HepG2 (cell line): Measurements from ENCODE around the gene HPS1.

ENCODE experiments used
- AHR ChIP-seq: IDR thresholded peaks from 2 replicates; pipeline ENCODE4 v1.6.1; 2018; ENCODE audit warnings: missing genetic modification reagents, missing compliant biosample characterization
- CHD2 ChIP-seq: IDR thresholded peaks from 2 replicates; pipeline ENCODE4 v1.6.1; 2011; ENCODE audit warnings: low read depth, low read length, improper control_type of control experiment
- FOXA1 ChIP-seq, 2 experiments: fragments of 450-650 bp in 1 of 2; sonication (generic) in 1 of 2; formaldehyde crosslinking in 1 of 2; IDR thresholded peaks; 2 replicates each; pipeline versions ENCODE4 v1.4.0 to v1.6.1; 2016 to 2020; ENCODE audit warnings: missing genetic modification reagents in 1 of 2
- HNRNPLL ChIP-seq: fragments of 200-400 bp; formaldehyde crosslinking; IDR thresholded peaks from 2 replicates; pipeline ENCODE4 v1.6.1; 2017; ENCODE audit warnings: mild to moderate bottlenecking, low read depth, low read length; ENCODE audit not compliant: poor library complexity, severe bottlenecking
- KAT2B ChIP-seq: fragments of 150-350 bp; IDR thresholded peaks from 2 replicates; pipeline ENCODE4 v1.6.1; 2014; ENCODE audit warnings: low read depth, low read length, borderline replicate concordance
- NFRKB ChIP-seq: fragments of 450-650 bp; IDR thresholded peaks from 2 replicates; pipeline ENCODE4 v1.6.1; 2017
- POLR2AphosphoS5 ChIP-seq: IDR thresholded peaks from 2 replicates; pipeline ENCODE4 v1.6.1; 2012; ENCODE audit warnings: low read depth, low read length
- SMC3 ChIP-seq: IDR thresholded peaks from 2 replicates; pipeline ENCODE4 v1.6.1; 2011; ENCODE audit warnings: low read length, improper control_type of control experiment
- ZNF263 ChIP-seq: sonication (generic); formaldehyde crosslinking; IDR thresholded peaks from 2 replicates; pipeline ENCODE4 v1.4.0; 2020; ENCODE audit warnings: missing genetic modification reagents
- ZNF282 ChIP-seq: fragments of 450-650 bp; IDR thresholded peaks from 2 replicates; pipeline ENCODE4 v1.6.1; 2018; ENCODE audit not compliant: partially characterized antibody
- ZNF530 ChIP-seq: sonication (generic); formaldehyde crosslinking; IDR thresholded peaks from 2 replicates; pipeline ENCODE4 v1.5.0; 2020; ENCODE audit warnings: low read depth, mild to moderate bottlenecking, missing genetic modification reagents
- ZNF883 ChIP-seq: sonication (generic); formaldehyde crosslinking; IDR thresholded peaks from 2 replicates; pipeline ENCODE4 v1.5.1; 2020; ENCODE audit warnings: mild to moderate bottlenecking, missing genetic modification reagents; ENCODE audit errors: not compliant biosample characterization
- TF ChIP-seq, protein P1 (sequence below): sonication (generic); formaldehyde crosslinking; IDR thresholded peaks from 2 replicates; pipeline ENCODE4 v1.8.1; 2023; ENCODE audit warnings: missing genetic modification reagents, inconsistent platforms, borderline replicate concordance
- TF ChIP-seq, protein P2 (sequence below): sonication (generic); formaldehyde crosslinking; IDR thresholded peaks from 2 replicates; pipeline ENCODE4 v1.4.0; 2020; ENCODE audit warnings: missing genetic modification reagents

- TF ChIP-seq, protein P1, sequence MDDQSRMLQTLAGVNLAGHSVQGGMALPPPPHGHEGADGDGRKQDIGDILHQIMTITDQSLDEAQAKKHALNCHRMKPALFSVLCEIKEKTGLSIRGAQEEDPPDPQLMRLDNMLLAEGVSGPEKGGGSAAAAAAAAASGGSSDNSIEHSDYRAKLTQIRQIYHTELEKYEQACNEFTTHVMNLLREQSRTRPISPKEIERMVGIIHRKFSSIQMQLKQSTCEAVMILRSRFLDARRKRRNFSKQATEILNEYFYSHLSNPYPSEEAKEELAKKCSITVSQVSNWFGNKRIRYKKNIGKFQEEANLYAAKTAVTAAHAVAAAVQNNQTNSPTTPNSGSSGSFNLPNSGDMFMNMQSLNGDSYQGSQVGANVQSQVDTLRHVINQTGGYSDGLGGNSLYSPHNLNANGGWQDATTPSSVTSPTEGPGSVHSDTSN (CRISPR knock-in tag), result no peak
- no peak for TF ChIP-seq POLR2AphosphoS5
- TF ChIP-seq ZNF530 (CRISPR knock-in tag), result no peak
- TF ChIP-seq ZNF263, result no peak
- no peak for TF ChIP-seq HNRNPLL
- TF ChIP-seq FOXA1 (IDR thresholded peaks at IDR 0.05), result no peak
- no peak for TF ChIP-seq FOXA1 (CRISPR knock-in tag; IDR thresholded peaks at IDR 0.05)
- TF ChIP-seq KAT2B, result no peak
- no peak for TF ChIP-seq ZNF282
- TF ChIP-seq NFRKB, result no peak
- no peak for TF ChIP-seq CHD2
- no peak for TF ChIP-seq ZNF883 (CRISPR knock-in tag)
- TF ChIP-seq AHR (CRISPR knock-in tag), result no peak
- TF ChIP-seq, protein P2, sequence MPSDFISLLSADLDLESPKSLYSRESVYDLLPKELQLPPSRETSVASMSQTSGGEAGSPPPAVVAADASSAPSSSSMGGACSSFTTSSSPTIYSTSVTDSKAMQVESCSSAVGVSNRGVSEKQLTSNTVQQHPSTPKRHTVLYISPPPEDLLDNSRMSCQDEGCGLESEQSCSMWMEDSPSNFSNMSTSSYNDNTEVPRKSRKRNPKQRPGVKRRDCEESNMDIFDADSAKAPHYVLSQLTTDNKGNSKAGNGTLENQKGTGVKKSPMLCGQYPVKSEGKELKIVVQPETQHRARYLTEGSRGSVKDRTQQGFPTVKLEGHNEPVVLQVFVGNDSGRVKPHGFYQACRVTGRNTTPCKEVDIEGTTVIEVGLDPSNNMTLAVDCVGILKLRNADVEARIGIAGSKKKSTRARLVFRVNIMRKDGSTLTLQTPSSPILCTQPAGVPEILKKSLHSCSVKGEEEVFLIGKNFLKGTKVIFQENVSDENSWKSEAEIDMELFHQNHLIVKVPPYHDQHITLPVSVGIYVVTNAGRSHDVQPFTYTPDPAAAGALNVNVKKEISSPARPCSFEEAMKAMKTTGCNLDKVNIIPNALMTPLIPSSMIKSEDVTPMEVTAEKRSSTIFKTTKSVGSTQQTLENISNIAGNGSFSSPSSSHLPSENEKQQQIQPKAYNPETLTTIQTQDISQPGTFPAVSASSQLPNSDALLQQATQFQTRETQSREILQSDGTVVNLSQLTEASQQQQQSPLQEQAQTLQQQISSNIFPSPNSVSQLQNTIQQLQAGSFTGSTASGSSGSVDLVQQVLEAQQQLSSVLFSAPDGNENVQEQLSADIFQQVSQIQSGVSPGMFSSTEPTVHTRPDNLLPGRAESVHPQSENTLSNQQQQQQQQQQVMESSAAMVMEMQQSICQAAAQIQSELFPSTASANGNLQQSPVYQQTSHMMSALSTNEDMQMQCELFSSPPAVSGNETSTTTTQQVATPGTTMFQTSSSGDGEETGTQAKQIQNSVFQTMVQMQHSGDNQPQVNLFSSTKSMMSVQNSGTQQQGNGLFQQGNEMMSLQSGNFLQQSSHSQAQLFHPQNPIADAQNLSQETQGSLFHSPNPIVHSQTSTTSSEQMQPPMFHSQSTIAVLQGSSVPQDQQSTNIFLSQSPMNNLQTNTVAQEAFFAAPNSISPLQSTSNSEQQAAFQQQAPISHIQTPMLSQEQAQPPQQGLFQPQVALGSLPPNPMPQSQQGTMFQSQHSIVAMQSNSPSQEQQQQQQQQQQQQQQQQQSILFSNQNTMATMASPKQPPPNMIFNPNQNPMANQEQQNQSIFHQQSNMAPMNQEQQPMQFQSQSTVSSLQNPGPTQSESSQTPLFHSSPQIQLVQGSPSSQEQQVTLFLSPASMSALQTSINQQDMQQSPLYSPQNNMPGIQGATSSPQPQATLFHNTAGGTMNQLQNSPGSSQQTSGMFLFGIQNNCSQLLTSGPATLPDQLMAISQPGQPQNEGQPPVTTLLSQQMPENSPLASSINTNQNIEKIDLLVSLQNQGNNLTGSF, result no peak
- no peak for TF ChIP-seq SMC3
These were observed 10.1 kb upstream of the HPS1 start for GRCh38 chr10:98456686-98457482.
